TTC549 (cell line): ENCODE measurements around the gene TRIM21.
"Not testable (repeated sequence)": the region's sequence is repeated elsewhere in the genome, so short reads cannot be mapped to it uniquely, and the experiment has no call there.

Source experiments
- FAIRE-seq: peaks from 2 replicates; lab custom pipeline; 2012; peaks lifted over from hg19 to GRCh38; lab: Jason Lieb, UNC

TRIM21 gene

DNA sequence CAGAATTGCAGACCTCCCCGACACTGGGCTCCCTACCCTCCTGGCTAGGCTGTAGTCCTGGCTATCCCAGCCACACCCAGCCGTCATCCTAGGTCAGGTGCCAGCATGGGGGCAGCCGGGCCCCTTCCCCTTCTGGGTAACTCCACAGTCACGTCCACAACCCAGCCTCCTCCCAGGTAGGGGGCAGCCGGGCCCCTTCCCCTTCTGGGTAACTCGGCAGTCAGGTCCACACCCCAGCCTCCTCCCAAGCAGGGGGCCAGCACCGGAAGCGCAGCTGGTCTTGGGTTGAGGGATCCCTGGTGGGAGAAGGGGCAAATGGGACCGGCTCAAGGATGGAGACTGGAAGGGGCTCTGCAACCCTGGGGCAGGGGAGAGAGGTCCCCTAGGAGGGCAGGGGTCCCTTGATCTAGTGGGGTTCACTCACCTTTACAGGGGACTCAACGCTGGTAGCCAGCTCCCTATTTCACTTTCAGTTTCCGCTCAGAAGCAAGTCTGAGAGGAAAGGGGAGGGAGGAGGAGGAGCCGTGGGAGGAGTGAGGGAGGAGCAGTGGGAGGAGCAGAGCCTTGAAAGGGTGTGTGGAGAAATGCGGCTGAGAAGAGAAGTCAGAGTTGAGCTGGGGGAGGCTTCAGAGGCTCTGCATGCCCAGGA is at the start of gene TRIM21:
TRIM21 (minus strand) TSS at position 494 of the 649 bp plus-strand sequence. CDS start 3,293 bp downstream, outside the sequence.
- FAIRE-seq, result no peak

- FAIRE-seq, result no peak
Observed at GRCh38 chr11:4441515-4441914, 48.0 kb upstream of the TRIM21 start.

GRCh38 chr11:4436411-4436810 is 42.9 kb upstream of the TRIM21 start:
- FAIRE-seq, result no peak

- no peak for FAIRE-seq
Observed at GRCh38 chr11:4433856-4434255, 40.4 kb upstream of the TRIM21 start.

GRCh38 chr11:4430051-4430450 is 36.5 kb upstream of the TRIM21 start:
- FAIRE-seq, result no peak

DNA sequence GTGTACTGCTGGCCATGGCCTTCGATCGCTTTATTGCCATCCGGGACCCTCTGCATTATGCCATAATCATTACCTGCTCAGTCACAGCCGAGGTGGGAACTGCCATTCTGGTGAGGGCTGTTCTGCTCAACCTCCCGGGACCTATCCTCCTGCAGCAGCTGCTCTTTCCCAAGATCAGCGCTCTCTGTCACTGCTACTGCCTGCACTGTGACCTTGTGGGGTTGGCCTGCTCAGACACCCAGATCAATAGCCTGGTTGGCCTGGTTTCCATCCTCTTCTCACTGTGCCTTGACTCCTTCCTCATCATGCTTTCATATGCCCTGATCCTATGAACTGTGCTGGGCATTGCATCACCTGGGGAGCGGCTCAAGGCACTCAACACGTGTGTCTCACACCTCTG is 24.9 kb upstream of the TRIM21 start:
- FAIRE-seq, result no peak

DNA sequence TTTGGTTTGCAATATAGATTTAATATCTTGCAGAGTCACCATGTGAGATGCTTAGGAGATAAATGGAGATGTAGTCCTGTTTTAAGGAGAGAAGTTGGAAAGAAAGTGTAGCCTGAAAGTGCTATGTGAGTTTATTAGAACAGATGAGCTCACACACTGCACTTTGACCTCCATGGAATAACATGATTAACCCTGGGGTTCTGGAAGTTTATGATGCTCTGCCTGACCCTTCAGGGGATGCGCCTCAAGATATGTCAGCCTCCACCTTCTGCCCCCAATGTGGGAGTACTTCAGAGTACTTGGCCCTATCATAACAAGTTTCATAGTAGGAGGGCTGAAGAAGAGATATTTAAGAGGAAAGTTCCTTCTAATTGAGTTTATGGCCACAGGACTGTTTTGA is 23.3 kb upstream of the TRIM21 start:
- no peak for FAIRE-seq

DNA sequence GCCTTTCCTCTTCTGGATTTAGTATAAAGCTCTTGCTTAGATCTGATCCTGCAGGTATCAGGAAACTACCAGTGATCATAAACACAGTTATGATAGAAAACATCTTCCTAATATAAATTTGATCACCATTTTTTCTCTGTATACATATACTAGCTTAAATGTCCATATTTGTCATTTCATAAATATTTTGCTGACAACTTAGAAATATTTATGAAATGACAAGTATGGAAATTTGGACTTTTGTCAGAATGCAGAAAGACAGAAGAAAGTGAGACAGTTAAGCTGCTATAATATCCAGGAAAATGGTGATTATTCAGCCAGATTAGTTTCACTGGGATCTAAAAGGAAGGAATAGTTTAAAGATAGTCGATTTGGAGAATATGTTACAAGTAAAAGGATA is 22.8 kb upstream of the TRIM21 start:
- FAIRE-seq, result no peak

GRCh38 chr11:4406206-4406605 is 12.7 kb upstream of the TRIM21 start:
- not testable (repeated sequence) for FAIRE-seq

GRCh38 chr11:4393858-4394223 is 339 bp upstream of the TRIM21 start:
- no peak for FAIRE-seq

DNA sequence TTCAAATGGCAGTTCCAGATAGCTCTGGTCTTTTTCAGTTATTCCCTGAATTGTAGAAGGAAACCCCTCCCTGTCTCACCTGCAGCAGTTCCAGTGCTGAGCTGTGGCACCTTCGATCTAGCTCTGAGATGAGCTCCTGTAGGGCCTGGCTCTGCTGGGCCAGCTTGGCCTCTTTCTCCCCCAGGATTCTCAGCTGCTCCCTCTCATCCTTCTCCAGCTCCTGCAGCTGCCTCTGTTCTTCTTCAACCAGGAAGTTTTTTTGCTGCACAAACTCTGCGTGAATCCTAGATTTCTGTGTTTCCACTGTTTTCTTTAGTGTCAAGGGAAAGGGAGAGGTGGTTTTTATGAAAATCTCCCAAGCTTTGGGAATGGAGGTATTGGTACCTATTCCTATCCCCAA is 5.3 kb downstream of the TRIM21 start:
- no peak for FAIRE-seq

- FAIRE-seq, result no peak
Observed at GRCh38 chr11:4385978-4386740, 7.3 kb downstream of the TRIM21 start.

GRCh38 chr11:4381901-4382300 is 11.6 kb downstream of the TRIM21 start:
- no peak for FAIRE-seq

DNA sequence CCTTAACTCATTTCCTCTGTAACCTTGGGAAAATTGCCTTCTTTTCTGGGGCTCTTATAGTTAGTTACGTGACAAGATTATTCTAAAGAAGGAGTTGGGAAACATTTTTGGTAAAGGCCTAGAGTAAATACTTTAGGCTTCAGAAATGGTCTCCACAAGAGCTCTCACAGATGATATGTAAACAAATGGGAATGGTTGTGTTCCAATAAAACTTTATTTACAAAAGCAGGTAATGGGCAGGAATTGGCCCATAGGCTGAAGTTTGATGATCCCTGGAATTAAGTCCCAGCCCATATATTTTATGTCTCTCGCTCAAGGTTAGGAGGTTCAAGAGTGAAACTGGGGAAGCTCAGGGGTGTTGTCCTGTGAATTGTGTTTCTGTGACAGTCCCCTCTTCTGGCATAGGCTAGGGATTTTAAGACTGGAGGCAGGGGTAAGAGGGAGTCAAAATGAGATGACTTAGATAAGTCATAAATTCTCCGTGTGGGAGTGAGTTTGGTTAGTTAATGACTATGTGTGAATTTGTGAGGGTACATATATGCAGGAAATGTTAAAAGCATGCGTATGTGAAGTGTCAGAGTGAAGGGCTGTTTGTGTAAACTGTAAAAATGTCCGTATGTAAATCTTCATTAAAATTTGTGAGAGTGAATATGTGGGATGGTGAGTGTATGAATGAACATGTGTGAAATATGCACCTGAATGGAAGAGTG is 17.9 kb downstream of the TRIM21 start:
- FAIRE-seq, result no peak

- FAIRE-seq, result no peak
Observed at GRCh38 chr11:4370166-4370565, 23.3 kb downstream of the TRIM21 start.

GRCh38 chr11:4368286-4368685 is 25.2 kb downstream of the TRIM21 start, which contains the start of gene OR52B4:
Gene OR52B4, minus strand, starts transcription at chr11:4368386. Its CDS starts 91 bp downstream, at chr11:4368295.
- FAIRE-seq, result no peak

DNA sequence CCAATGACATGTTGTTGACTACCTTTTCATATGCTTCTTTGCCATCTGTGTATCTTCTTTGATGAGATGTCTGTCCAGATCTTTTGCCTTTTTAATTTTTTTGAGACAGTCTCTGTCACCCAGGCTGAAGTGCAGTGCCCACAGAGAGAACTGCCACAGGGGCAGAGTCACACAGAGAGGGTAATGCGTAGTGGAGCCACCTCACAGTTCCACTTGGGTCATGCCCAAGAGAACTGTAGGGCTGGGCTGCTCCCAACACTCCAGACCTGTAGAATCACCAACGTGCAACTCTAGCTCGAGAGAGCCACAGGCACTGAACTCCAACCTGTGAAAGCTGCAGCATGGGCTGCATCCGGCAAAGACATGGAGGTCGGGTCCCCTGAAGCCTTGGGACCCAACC is 45.4 kb downstream of the TRIM21 start:
- FAIRE-seq, result not testable (repeated sequence)

GRCh38 chr11:4345366-4345765 is 48.1 kb downstream of the TRIM21 start:
- FAIRE-seq, result not testable (repeated sequence)
